ENCODE measurements around the gene RILPL2. TPM values are rescaled to one million over a fixed set of nuclear protein-coding genes. Genes with fewer than 3 reads are reported as not detected.

RILPL2 gene
- total and polyA plus RNA-seq, 4 donors = 7.7 to 40.7 (median 12.9) TPM

- ATAC-seq (ENCODE audit: insufficient read depth, low FRiP score) = no peak
- Histone ChIP-seq H3K27me3 (ENCODE audit: control insufficient read depth in 3 of 3, insufficient read depth in 3 of 3, low read length in 2 of 3) (no peaks in the 10 kb centered on the region), H3K27ac (ENCODE audit: low read depth in 1 of 2, low read length in 1 of 2) (peak overlapping the region in 1 of 2 donors; percentile 88), H3K4me3 (no peak overlapping the region), H3K9me3 (ENCODE audit: control insufficient read depth in 4 of 4, insufficient read depth in 3 of 4, low read length in 3 of 4) (no peaks in the 10 kb centered on the region), H3K9ac (ENCODE audit: insufficient read depth in 1 of 2, low read length in 2 of 2) (no peak overlapping the region), H3K36me3 (ENCODE audit: control insufficient read depth in 4 of 4, insufficient read depth in 4 of 4, low read length in 4 of 4) (no peaks in the 10 kb centered on the region), H3K4me1 (ENCODE audit: control insufficient read depth in 5 of 5, insufficient read depth in 5 of 5, low read length in 5 of 5) (peaks cover 0 to 15% (median 7%) of the 10 kb centered on the region in 5 donors)
- DNase-seq = peak in 1 of 3 donors; percentile 33
- TF ChIP-seq CTCF (IDR thresholded peaks at IDR 0.05; ENCODE audit: control extremely low read depth, extremely low read depth) = no peak
- 40 to 49% methylated on average over 8 of the region's 8 CpGs for WGBS, 2 donors
These were observed 7.9 kb upstream of the RILPL2 start for GRCh38 chr12:123444092-123445026.

GRCh38 chr12:123442774-123443173 lies 6.3 kb upstream of the RILPL2 start:
- TF ChIP-seq CTCF (IDR thresholded peaks at IDR 0.05; ENCODE audit: control extremely low read depth, extremely low read depth) = no peak
- DNase-seq (no peak), ATAC-seq (ENCODE audit: insufficient read depth, low FRiP score) (no peak)
- Histone ChIP-seq H3K4me3 (no peak overlapping the region), H3K4me1 (ENCODE audit: control insufficient read depth in 5 of 5, insufficient read depth in 5 of 5, low read length in 5 of 5) (peaks cover 0 to 15% (median 7%) of the 10 kb centered on the region in 5 donors), H3K9me3 (ENCODE audit: control insufficient read depth in 4 of 4, insufficient read depth in 3 of 4, low read length in 3 of 4) (no peaks in the 10 kb centered on the region), H3K9ac (ENCODE audit: insufficient read depth in 1 of 2, low read length in 2 of 2) (no peak overlapping the region), H3K27me3 (ENCODE audit: control insufficient read depth in 3 of 3, insufficient read depth in 3 of 3, low read length in 2 of 3) (no peaks in the 10 kb centered on the region), H3K36me3 (ENCODE audit: control insufficient read depth in 4 of 4, insufficient read depth in 4 of 4, low read length in 4 of 4) (no peaks in the 10 kb centered on the region), H3K27ac (ENCODE audit: low read depth in 1 of 2, low read length in 1 of 2) (no peak overlapping the region)
- WGBS, 2 donors = 38 to 71% methylated on average over 4 of the region's 4 CpGs

- H3K36me3 ChIP-seq (ENCODE audit: control insufficient read depth in 4 of 4, insufficient read depth in 4 of 4, low read length in 4 of 4) = no peaks in the 10 kb centered on the region
- no peaks in the 10 kb centered on the region for H3K27me3 ChIP-seq (ENCODE audit: control insufficient read depth in 3 of 3, insufficient read depth in 3 of 3, low read length in 2 of 3)
- DNase-seq (no peak), ATAC-seq (ENCODE audit: insufficient read depth, low FRiP score) (no peak)
- H3K9ac ChIP-seq (ENCODE audit: insufficient read depth in 1 of 2, low read length in 2 of 2) = no peak overlapping the region
- no peaks in the 10 kb centered on the region for H3K9me3 ChIP-seq (ENCODE audit: control insufficient read depth in 4 of 4, insufficient read depth in 3 of 4, low read length in 3 of 4)
- 85 to 89% methylated on average over 13 of the region's 13 CpGs for WGBS, 2 donors
- peaks cover 0 to 19% (median 9%) of the 10 kb centered on the region in 5 donors for H3K4me1 ChIP-seq (ENCODE audit: control insufficient read depth in 5 of 5, insufficient read depth in 5 of 5, low read length in 5 of 5)
- no peak overlapping the region for H3K4me3 ChIP-seq
- no peak for TF ChIP-seq CTCF (IDR thresholded peaks at IDR 0.05; ENCODE audit: control extremely low read depth, extremely low read depth)
- no peak overlapping the region for H3K27ac ChIP-seq (ENCODE audit: low read depth in 1 of 2, low read length in 1 of 2)
These were observed 5.2 kb upstream of the RILPL2 start for GRCh38 chr12:123441523-123442164.

All from lung (tissue), 12 donors.